Measurements from ENCODE around the gene ZNF804A.

DNA sequence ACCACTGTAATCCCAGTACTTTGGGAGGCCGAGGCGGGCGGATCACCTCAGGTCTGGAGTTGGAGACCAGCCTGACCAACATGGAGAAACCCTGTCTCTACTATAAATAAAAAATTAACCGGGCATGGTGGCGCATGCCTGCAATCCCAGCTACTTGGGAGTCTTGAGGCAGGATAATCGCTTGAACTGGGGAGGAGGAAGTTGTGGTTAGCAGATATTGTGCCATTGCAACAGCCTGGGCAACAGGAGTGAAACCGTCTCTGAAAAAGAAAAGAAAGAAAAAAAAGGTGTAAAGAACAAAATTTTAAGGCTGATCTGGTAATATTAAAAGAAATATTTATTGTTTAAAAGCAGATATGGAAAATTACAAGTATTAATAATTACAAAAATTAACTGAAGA, 29.7 kb downstream of the ZNF804A start:
- TF ChIP-seq, protein P1, sequence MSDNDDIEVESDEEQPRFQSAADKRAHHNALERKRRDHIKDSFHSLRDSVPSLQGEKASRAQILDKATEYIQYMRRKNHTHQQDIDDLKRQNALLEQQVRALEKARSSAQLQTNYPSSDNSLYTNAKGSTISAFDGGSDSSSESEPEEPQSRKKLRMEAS (IDR thresholded peaks at IDR 0.05; ENCODE audit: low read depth, low read length): no peak
- TF ChIP-seq POLR2A (IDR thresholded peaks at IDR 0.05; ENCODE audit: extremely low read depth, insufficient read length): no peak
